HFFc6 (cell line): ENCODE measurements around the gene VAC14. TPM values are rescaled to one million over a fixed set of nuclear protein-coding genes. Genes with fewer than 3 reads are reported as not detected.

Experiments used
- DNase-seq: peaks from one replicate; pipeline ENCODE4 v3.0.0-alpha.2; 2018
- H3K27ac Mint-ChIP-seq: 2 replicates; pipeline ENCODE4 v1.8.0; 2020; ENCODE audit warnings: mild to moderate bottlenecking, mixed read lengths
- H3K27me3 Mint-ChIP-seq: 2 replicates; pipeline ENCODE4 v1.8.0; 2021; ENCODE audit warnings: mild to moderate bottlenecking, moderate library complexity, mixed read lengths; ENCODE audit not compliant: insufficient read depth
- H3K36me3 Mint-ChIP-seq: 2 replicates; pipeline ENCODE4 v1.8.0; 2021; ENCODE audit warnings: low read depth, mixed read lengths
- H3K4me1 Mint-ChIP-seq: 2 replicates; pipeline ENCODE4 v1.8.0; 2020; ENCODE audit warnings: low read depth, mixed read lengths
- H3K4me3 Mint-ChIP-seq: 2 replicates; pipeline ENCODE4 v1.8.0; 2020; ENCODE audit warnings: mild to moderate bottlenecking, moderate library complexity, mixed read lengths
- H3K9me3 Mint-ChIP-seq: 2 replicates; pipeline ENCODE4 v1.8.0; 2020; ENCODE audit warnings: mild to moderate bottlenecking, mixed read lengths
- CTCF ChIP-seq: fragments of 200-600 bp; sonication (generic); IDR thresholded peaks from 2 replicates; pipeline ENCODE4 v1.5.0; 2021; ENCODE audit warnings: antibody characterized with exemption, mild to moderate bottlenecking
- total RNA-seq, 6 experiments: library from RNA; stranded (reverse); fragmentation: NEBNext Ultra II Directional; extraction: Animal tissue kit (Norgen Biotek cat#: 25700); gene quantifications; 2 replicates in 1 of 6; 3 replicates in 5 of 6; pipeline ENCODE4 v1.2.3, GENCODE V29; 2021

The VAC14 gene
- total RNA-seq, 6 experiments from 2014 or later: 34.5 to 45.5 (median 37.6) TPM

DNA sequence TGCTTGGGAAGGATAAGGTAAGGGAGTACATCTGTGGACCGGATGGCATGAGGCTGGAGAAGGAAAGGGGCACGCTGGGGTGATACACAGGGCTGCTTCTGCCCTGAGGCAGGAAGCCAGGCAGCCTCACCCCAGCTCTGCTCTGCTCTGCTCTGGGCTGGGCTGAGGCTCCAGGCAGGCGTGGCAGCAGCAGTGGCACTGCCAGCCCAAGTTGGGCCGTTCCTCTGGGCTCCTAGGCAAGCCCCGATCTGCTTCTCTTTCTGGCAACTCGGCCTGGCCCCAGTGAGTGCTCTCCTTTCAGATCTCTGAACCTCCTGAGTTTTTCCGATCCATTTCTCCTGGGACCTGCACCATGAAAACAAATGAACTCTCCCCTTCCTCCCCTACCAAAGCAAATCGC lies 44.9 kb downstream of the VAC14 start:
- H3K27me3 Mint-ChIP-seq: no peaks in the 10 kb centered on the region; the same call in none of the 2 replicates
- H3K4me1 Mint-ChIP-seq: peaks cover 45% of the 10 kb centered on the region
- H3K27ac Mint-ChIP-seq: no peak overlapping the region
- H3K36me3 Mint-ChIP-seq: peaks cover 26% of the 10 kb centered on the region
- no peak for DNase-seq
- no peak overlapping the region for H3K4me3 Mint-ChIP-seq
- TF ChIP-seq CTCF: no peak
- no peaks in the 10 kb centered on the region for H3K9me3 Mint-ChIP-seq

DNA sequence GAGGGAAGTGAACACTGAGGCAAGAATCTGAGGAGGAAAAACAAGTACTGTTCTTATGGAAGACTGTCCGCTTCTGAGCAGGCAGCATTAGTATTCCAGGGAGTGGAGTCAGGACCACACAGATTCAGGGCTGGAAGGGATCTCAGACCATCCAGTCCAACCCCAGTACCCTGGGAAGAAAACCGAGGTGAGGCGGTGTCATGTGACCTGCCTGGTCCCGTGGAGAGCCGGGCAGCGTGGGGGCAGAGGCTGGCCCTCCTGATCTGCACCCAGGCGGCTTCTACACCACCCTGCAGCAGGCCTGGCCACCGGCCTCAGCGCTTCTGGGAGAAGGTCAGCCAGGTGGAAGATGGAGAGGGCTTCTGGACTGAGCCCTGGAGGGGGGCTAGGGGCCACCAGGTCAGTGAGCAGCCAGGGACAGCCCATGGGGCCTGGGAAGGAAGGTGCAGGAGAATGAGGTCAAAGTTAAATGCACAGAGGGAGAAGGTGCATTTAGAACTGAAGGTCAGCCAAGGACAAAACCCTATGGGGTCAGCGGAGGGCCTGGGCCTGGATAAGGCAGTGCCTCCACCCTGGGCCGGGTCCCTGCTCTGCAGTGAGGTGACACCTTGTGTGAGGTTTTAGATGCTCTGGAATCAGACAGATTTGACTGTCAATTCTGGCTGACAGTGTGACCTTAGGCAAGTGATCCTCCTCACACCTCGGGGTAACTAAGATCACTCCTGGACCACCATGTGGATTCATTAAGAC lies 45.9 kb downstream of the VAC14 start:
- Mint-ChIP-seq H3K4me1 (peaks cover 45% of the 10 kb centered on the region), H3K27me3 (no peaks in the 10 kb centered on the region; the same call in none of the 2 replicates), H3K27ac (no peak overlapping the region), H3K36me3 (peaks cover 26% of the 10 kb centered on the region), H3K4me3 (no peak overlapping the region), H3K9me3 (no peaks in the 10 kb centered on the region)
- no peak for DNase-seq
- TF ChIP-seq CTCF: no peak

- Mint-ChIP-seq H3K36me3 (peaks cover 21% of the 10 kb centered on the region), H3K4me3 (no peak overlapping the region), H3K27ac (no peak overlapping the region), H3K4me1 (peaks cover 41% of the 10 kb centered on the region), H3K9me3 (no peaks in the 10 kb centered on the region), H3K27me3 (no peaks in the 10 kb centered on the region; the same call in none of the 2 replicates)
- no peak for TF ChIP-seq CTCF
- DNase-seq: no peak
Observed at GRCh38 chr16:70754371-70754770, 46.6 kb downstream of the VAC14 start.

DNA sequence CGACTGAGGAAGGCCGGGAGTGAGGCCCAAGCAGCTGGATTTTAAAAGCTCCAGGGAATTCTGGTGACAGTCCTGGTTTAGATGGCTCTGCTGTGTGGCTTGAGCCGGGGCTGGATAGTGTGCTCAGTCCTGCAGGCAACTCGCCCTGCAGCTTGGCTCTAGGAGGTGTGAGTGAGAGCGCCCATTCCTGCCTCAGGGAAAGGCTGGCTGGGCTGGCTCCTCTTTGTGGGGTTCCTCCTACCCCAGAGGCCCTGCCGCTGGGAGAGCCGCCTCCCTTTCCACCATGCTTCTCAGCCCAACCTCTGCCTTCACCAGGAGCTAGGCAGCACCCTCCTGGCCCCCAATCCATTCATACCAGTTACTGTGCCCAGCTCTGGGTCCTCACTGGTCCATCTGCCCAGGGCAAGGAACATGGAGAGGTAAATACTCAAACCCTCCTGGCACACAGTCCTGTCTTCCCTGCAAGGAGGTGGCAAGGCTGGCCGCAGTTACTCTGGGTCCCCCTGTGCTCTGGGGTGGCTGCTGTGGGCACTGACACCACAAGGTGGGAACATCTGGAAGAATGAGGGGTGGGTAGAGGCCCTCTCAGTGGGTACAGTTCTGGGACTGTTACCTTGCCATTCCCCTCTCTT lies 47.1 kb downstream of the VAC14 start:
- peaks cover 40% of the 10 kb centered on the region for H3K4me1 Mint-ChIP-seq
- no peaks in the 10 kb centered on the region for H3K9me3 Mint-ChIP-seq
- TF ChIP-seq CTCF: no peak
- H3K27me3 Mint-ChIP-seq: no peaks in the 10 kb centered on the region; the same call in none of the 2 replicates
- no peak overlapping the region for H3K4me3 Mint-ChIP-seq
- H3K36me3 Mint-ChIP-seq: peaks cover 15% of the 10 kb centered on the region
- no peak for DNase-seq
- H3K27ac Mint-ChIP-seq: peak overlapping the region; percentile 36; the same call in 1 of the 2 replicates

- H3K4me1 Mint-ChIP-seq: peaks cover 42% of the 10 kb centered on the region
- no peak overlapping the region for H3K27ac Mint-ChIP-seq
Observed at GRCh38 chr16:70753228-70753627, 47.7 kb downstream of the VAC14 start.

More at GRCh38 chr16:70753228-70753627, 47.7 kb downstream of the VAC14 start:
- no peak for DNase-seq
- no peak for TF ChIP-seq CTCF
- no peak overlapping the region for H3K4me3 Mint-ChIP-seq
- H3K36me3 Mint-ChIP-seq: peaks cover 11% of the 10 kb centered on the region; the same call in 1 of the 2 replicates
- no peaks in the 10 kb centered on the region; the same call in 1 of the 2 replicates for H3K27me3 Mint-ChIP-seq
- H3K9me3 Mint-ChIP-seq: no peaks in the 10 kb centered on the region
